ENCODE results near the gene TEN1.
"Not testable (repeated sequence)": the region's sequence is repeated elsewhere in the genome, so short reads cannot be mapped to it uniquely, and the experiment has no call there.

TEN1 gene, protein sequence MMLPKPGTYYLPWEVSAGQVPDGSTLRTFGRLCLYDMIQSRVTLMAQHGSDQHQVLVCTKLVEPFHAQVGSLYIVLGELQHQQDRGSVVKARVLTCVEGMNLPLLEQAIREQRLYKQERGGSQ

DNA sequence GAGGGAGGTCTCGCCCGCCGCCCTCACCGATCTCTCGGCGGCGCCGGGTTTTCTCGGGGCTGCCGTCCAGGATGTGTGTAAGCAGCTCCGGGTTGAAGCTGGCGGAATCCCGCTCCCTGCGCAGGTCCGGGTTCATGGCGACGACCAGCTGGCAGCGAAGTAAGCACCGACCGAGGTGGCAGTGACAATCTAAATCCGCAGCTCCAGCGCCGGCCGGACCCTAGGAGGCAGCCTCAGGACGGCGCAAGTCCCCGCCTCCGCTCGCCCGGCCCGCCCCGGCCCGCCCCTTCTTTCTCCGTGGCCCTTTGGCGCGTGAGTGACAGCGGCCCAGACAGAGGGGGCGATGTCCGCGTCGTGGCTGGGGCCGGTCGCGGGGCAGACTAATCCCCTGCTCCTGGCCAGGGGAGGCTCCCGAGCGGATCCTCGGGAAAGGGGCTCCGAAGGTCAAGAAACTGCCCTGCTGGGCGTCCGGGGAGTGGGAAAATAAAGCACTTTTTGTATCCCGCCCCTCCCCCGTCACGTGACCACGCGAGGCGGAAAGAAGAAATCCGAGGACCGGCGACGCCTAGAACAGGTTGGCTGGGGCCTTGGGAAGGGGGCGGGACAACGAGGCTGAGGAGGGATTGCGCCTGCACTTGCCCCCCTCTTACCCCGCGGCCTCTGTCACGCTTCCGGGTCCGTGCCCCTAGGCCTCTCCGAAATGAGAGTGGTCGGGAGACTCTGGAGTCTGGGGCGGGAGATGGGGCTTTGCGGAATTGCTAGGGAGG lies at the start of gene TEN1, which contains the start of gene ACOX1:
Gene TEN1, plus strand, starts transcription at position 303 of the 767 bp plus-strand sequence. CDS start 6,953 bp downstream, outside the sequence.
Gene ACOX1, minus strand, starts transcription at position 229 of the 767 bp plus-strand sequence. Its CDS starts 93 bp downstream, at position 136.
- peak; percentile 98 for DNase-seq

DNA sequence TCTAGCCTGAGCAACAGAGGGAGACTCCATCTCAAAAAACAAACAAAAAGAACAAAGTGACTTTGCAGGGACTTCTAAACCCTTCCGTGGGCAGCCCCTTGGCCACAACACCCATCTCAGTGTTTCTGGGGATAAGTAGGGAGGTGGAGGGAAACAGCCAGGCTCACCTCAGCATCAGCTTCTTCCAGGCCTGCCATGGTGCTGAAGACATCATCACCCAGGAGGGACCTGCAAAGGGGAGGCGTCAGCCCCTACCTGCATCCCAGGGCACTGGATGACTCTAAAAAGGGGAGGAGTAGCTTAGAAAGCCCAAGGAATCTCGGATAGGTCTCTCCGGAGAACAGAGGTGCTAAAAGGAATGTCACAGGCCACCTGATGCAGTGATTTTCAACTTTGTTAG lies 48.0 kb upstream of the TEN1 start:
- no peak for DNase-seq

DNA sequence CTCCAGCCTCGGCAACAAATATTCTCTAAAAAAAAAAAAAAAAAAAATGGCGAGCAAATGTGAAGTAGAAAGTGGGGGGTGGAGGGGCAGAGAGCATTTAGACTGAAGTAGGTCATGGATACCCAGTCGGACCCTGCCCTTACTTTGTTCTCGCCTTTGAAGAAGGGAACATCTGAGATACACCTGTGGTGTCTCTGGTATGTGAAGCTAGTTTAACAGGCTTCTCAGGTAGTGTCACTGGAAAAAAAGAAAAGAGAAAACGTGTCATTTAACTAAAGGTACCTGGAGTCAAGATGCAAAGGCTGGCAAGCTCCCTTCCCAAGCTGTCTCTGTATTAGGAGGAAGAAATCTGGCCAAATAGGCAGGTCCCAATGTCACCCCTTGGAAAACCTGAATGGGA lies 46.2 kb upstream of the TEN1 start:
- no peak for DNase-seq

DNA sequence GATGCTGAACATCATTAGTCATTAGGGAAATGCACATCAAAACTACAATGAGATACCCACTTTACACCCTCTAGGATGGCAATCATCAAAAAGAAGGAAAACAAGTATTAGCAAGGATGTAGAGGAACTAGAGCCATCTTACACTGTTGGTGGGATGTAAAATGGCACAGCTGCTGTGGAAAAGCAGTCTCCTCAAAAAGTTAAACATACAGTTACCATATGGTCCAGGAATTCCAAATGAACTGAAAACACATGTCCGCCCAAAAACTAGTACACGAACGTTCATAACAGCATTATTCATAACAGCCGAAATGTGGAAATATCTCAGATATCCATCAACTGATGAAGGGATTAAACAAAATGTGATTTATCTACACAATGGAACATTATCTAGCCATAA lies 45.2 kb upstream of the TEN1 start:
- no peak for DNase-seq

DNA sequence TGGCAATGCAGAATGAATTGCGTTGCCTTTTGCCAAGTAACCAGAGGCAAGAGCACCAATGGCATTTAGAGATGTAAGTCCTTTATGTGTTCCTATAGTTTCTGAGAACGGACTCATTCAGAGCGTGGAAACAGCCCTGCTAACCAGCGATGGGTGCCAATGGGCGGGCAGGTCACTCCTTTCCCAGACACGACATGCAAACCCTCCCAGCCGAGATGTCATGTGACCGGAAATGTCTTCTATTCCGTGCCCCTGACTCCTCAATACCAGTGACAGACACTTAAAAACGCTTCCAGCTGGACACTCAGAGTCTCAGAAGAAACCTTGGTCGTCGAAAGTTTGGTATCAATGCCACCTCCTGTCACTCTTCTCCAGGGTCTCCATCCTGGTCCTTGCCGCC lies 41.4 kb upstream of the TEN1 start:
- DNase-seq = no peak

DNA sequence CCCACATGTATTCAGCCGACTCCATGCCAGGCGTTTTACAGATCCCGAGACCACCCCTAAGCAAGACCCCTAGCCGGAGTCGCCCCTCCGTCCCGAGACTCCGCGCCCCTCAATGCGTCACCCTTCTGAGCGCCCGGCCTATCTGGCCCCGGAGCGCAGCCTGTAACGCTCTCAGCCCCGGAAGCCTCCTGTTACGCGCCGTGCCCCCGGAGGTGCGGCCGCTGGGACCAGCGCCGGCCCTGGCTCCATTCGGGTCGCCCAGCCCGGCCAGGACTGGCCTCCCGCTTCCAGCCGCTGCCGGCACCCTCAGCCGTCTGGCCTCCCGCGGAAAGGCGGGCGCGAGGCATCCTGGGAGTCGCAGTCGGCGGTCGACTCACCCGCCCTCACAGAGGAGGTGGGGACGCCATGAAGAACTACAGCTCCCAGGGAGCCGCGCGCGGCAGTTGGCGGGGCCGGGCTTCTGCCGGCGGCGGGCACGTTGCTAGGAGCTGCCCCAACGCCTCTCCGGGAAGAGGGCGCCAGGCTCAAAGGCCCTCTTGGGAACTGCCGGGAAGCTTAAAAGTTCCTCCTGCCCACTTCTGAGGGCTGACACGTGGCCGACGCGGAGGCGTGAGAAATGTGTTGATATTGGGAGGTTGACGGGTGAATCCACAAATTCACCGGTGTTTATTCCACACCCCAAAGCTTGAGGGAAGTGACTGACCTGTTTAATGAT lies 38.2 kb upstream of the TEN1 start, which contains the start of gene FBF1:
Gene FBF1, minus strand, starts transcription at position 316 of the 715 bp plus-strand sequence. CDS start 2,893 bp downstream, outside the sequence.
- DNase-seq = peak; percentile 98

DNA sequence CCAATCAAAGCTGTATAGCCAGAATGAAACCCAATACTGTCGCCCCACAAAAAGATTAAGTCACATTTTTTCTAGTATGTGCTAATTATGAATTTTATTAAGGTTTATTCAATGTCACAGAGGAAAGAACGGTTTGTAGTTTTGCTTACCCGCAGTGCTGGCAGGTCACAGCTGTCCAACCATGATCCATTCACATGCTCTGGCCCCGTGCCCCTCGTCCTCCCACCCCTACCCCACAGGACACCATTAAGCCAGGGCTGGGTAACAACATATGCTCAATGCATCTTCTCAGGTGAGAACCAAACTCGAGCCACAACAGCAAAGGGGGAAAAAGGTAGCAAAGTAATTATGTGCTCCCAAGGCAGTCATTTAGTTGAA lies 37.6 kb upstream of the TEN1 start:
- DNase-seq = no peak

DNA sequence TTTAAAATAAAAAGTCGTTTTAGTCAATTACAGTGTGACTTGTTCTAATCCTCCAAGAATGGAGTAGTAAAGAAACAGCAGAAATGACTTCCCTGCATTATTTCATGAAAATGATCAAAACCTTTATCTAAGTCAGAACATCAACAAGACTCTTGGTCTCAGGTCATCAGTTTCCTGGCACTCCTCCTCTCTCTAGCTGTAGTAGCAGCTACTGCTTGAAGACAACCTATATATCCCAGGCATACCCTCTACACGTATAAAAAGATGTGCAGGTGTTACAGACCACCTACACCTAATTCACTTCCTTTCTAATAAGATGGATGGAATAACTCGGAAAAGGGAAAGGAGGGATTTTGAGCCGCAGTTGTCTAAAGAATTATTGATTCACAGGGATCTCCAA lies 36.6 kb upstream of the TEN1 start:
- no peak for DNase-seq

DNA sequence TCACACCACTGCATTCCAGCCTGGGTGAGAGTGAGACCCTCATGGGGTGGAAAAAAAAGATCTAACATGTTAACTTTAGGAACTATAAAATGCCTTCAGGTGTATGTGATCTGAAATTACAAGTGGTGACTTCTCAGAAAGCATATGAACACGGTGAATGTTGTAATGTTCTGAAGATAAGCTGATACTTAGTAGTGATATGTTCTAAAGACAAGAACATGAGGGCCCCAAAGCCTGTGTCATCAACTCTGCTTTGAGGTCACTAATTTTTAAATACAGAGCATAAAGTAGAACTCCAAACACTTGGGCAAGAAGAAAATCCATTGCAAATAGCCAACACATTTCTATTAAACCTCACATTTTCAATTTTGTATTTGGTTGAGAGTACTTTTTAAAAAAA lies 35.5 kb upstream of the TEN1 start:
- DNase-seq = no peak

DNA sequence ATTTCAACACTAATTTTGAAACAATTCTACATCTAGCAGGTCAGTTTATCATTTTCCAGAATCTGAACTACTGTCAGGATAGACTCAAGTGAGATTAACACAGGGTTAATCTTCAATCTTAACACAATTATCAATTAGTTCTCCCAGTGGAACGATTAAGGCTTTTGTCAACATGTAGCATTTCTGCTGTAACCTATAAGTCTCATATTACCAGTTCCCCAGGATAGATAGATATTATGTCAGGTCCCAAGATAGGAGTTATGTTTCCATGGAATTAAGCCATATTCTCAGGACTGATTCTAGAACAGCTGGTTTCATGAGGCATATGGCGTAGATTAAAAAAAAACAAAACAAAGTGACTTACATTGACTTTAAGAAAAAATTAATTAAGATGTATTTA lies 33.8 kb upstream of the TEN1 start:
- DNase-seq = no peak

DNA sequence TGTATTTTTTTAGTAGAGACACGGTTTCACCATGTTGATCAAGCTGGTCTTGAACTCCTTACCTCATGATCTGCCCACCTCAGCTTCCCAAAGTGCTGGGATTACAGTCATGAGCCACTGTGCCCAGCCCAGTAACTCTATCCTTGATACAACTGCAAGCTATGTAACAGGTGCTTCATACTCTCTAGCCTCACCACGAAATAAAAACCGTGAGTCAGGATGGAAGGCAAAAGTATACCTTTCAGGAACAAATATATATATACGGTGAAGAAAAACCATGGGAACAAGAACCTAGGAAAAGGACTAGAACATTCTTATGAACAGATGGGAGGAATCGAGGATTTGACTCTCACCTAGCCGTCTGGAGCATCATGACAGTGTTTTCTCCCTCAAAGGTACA lies 28.6 kb upstream of the TEN1 start:
- no peak for DNase-seq

DNA sequence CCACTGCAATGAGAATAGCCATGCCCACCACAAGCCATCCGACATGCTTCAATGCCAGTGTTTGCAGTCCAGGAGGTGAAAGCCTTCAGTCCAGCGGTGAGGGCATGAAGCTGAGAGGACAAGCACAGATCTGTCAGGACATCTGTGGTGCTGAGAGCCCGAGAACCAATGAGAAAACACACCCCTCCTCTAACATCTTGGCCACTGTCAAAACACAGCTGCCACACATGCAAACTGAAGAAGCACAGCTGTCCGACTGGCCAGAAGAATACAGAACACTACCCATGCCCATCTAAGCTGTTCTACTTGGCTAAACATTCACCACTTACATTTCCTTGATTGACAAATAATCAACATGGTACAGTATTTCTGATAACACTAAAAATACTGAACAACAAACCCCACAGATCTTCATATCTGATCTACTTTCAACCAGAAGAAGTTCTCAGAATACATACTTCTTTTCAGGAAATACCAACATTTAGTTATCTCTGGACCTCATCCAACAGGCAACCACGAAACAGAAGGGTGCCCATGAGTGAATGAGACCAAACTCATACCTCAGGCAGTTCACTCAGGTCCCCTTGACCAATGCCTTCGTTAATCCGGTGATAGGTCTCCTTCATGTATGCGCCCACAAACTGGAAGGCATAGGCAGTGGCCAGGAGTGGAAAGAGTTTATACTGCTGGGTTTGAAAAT lies 28.0 kb upstream of the TEN1 start:
- DNase-seq = no peak

DNA sequence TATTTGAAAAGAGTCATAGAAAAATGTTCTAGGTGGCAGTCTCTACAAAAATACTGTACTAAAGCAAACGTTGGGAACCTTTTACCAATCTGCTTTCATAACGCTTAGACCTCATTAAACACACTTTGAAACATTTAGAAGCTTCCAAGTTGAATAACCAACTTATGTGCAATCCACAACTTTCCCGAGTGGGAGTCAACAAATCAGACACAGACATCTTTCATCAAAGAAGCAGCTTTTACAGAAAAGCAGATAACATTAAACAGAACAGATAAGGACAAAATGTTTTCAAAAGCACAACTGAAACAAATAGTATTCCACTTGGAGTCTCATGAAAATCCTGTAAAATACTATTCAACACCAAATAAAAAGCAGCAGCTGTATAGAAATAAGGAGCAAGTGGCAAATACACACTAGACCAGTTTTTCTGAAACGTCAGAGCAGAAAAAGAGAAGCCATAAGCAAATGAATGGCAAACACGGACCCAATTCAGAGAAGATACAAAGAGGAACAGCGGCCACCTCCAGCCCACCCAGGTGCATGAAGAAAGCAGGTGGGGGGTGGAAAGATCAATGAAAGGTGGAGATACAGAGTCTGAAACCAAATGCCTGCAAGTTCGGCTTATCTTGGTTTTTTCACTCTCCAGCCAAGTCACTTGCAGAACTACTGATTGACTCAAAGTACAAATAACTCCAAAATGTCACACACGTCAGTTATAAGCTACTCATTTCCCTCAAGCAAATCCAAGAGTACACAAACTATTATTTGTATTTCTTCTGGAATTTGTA lies 19.8 kb upstream of the TEN1 start:
- DNase-seq = no peak

DNA sequence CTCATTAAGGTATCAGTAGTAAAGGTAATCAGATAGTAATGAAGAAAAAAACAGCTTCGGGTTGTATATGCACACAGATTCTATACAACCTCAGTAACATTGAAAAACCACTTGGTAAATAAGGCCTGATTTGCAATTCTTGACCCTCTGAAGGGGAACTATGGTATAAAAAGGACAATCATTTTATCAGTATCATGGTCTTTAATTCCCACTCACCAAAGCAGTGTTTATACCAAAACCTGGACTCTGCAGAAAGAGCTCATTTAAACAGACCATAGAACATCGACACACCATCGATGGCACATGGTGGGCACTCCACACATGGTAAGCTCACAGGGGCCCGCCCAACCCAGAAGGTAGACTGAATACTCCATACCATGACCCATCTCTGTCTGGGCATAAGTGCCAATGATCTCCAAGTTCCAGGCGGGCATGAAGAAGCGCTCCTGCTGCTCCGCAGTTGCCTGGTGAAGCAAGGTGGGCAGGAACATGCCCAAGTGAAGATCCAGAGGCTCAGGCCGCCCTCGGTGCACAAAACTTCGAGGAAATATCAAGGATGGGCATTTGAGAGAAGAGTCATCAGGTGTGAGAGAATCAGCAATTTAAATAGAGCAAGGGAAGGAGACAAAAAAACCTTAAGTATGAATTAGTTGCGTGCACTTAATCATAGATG lies 19.1 kb upstream of the TEN1 start:
- no peak for DNase-seq

DNA sequence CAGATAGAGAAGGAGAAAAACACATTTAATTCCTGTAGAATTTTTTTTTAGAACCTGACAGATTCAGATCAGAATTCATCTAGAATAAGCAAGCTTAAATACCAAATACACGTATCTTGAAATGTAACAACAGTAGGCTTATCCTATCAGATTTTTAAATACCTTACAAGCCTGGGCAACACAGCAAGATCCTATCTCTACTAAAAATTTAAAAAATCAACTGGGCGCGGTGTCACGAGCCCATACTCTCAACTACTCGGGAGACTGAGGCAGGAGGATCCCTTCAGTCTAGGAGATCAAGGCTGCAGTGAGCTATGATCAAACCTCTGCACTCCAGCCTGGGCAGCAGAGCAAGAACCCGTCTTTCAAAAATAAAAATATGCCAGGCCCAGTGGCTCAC lies 13.6 kb upstream of the TEN1 start:
- DNase-seq = no peak

DNA sequence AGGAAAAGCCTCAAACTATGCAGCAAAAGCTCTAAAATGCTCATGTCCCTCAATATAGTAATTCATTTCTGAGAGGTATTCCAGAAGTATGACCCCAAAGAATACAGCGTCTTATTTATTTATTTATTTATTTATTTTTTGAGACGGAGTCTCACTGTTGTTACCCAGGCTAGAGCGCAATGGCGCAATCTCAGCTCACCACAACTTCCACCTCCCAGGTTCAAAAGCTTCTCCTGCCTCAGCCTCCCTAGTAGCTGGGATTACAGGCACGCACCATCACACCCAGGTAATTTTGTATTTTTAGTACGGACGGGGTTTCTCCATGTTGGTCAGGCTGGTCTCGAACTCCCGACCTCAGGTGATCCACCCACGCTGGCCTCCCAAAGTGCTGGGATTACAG lies 10.0 kb upstream of the TEN1 start:
- DNase-seq = not testable (repeated sequence)

DNA sequence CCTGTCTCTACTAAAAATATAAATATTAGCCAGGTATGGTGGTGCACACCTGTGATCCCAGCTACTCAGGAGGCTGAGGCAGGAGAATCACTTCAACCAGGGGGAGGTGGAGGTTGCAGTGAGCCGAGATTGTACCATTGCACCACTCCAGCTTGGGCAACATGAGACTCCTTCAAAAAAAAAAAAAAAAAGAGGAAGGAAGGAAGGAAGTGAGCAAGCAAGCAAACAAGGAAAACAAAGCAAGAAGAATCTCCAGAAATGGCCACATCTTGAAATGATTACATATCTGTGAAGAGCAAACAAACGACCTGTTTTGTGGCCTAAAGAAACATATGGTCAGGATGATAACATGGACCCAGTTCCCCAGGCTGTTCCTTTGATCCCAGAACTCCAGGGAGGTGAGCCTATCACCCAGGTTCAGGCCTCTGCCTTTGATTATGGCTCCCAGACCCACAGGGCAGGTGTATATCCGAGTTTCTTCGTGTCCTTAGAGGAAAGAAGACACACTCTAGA lies 9.0 kb upstream of the TEN1 start:
- DNase-seq = no peak

DNA sequence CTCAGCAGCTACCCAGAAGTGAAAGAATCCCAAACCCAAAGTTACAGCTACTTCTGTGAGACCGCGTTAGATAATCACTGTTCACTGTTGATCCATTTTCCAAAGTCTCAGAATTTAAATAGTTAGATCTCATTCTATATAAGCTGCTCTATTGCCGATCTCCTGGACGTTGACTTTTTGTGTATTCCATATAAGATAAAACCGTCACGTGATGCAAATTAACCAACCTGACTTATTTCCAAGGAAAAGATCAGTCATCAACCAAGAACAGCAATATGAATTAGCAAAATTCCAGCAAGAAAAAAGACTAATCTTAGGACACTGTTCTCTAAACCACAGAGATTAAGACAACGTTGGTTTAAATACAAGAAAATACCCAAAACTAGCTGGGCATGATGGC lies 8.4 kb upstream of the TEN1 start:
- DNase-seq = no peak

DNA sequence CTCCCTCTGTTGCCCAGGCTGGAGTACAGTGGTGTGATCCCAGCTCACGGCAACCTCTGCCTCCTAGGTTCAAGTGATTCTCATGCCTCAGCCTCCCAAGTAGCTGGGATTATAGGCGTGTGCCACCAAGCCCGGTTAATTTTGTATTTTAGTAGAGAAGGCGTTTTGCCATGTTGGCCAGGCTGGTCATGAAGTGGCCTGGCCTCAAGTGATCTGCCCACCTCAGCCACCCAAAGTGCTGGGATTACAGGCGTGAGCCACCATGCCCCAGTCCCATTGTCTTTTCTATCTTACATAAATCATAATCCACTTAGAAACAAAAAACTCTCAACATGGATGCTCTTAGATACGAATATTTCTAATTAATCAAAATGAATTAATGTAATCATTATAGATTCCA lies 3.9 kb upstream of the TEN1 start:
- DNase-seq = not testable (repeated sequence)

DNA sequence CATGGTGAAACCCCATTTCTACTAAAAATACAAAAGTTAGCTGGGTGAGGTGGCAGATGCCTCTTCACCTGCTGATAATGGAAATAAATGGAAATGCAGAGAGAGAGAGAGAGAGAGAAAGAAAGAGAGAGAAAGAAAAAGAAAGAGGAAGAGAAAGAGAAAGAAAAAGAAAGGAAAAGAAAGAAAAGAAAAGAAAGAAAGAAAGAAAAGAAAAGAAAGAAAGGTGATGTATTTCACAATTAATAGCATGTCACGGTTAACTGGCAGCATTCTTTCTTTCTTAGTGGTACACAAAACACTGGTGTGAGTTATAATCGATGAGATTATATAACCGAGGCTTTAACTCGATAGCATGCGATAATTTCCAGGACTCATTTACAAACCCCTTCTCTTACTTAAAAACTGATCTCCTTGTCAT lies 3.3 kb upstream of the TEN1 start:
- DNase-seq = no peak

DNA sequence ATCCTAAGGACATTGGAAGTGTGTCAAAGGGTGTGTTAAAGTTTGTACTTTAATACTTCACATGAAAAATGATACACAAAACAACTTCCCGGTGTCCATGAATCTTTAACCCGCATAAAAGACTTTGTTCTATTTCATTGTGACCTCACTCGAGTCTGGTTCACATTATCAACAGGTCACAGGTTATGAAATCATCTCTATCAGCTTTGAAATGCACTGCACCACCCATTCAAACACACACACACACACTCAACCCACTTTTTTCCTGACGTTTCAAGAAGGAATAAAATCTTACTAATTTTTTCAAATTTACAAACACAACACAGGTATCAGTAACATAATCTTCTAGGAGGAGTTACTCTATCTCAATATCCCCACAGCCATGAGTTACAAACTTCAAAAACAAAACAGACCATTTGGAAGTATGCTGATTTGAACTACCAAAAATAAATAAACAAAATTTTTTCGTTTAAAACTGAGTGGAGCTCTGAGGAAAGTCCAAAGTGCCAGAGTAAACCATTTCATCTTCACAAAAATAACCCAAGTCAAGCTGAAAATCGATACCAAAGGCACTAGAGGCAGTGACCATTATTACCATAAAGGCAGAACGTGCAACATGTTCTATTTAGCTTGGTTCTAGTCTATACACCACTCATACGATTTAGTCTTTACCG lies 2.7 kb upstream of the TEN1 start:
- DNase-seq = no peak

Measured in NCI-H345 (cell line).